HG02852 (cell line): ENCODE data around the gene PKHD1.

Experiments used
- ATAC-seq: cut with Tn5 transposase; IDR thresholded peaks from one replicate; pipeline ENCODE4 v1.9.1; 2021; ENCODE audit warnings: mild to moderate bottlenecking, moderate library complexity; ENCODE audit not compliant: unreplicated experiment

The PKHD1 gene

GRCh38 chr6:52108128-52108527, 20.7 kb upstream of the PKHD1 start:
- no peak for ATAC-seq

- ATAC-seq, result no peak
Observed at GRCh38 chr6:52106994-52107393, 19.6 kb upstream of the PKHD1 start.

- no peak for ATAC-seq
Observed at GRCh38 chr6:52104979-52105378, 17.6 kb upstream of the PKHD1 start.

- ATAC-seq, result no peak
Observed at GRCh38 chr6:52103623-52104022, 16.2 kb upstream of the PKHD1 start.

- ATAC-seq, result no peak
Observed at GRCh38 chr6:52102405-52102804, 15.0 kb upstream of the PKHD1 start.

- ATAC-seq, result no peak
Observed at GRCh38 chr6:52098721-52099120, 11.3 kb upstream of the PKHD1 start.

- ATAC-seq, result no peak
Observed at GRCh38 chr6:52089758-52090348, 2.4 kb upstream of the PKHD1 start.

GRCh38 chr6:52086741-52087140, 672 bp downstream of the PKHD1 start:
- no peak for ATAC-seq

GRCh38 chr6:52081237-52081636, 6.2 kb downstream of the PKHD1 start:
- no peak for ATAC-seq

GRCh38 chr6:52077961-52078625, 9.3 kb downstream of the PKHD1 start:
- no peak for ATAC-seq

GRCh38 chr6:52077180-52077884, 10.1 kb downstream of the PKHD1 start:
- no peak for ATAC-seq

- ATAC-seq, result no peak
Observed at GRCh38 chr6:52076791-52077179, 10.6 kb downstream of the PKHD1 start.

GRCh38 chr6:52074716-52075115, 12.7 kb downstream of the PKHD1 start:
- ATAC-seq, result no peak

GRCh38 chr6:52074155-52074554, 13.3 kb downstream of the PKHD1 start:
- no peak for ATAC-seq

- ATAC-seq, result no peak
Observed at GRCh38 chr6:52065621-52066020, 21.8 kb downstream of the PKHD1 start.

GRCh38 chr6:52063584-52064344, 23.6 kb downstream of the PKHD1 start:
- ATAC-seq, result peak; percentile 99

GRCh38 chr6:52061481-52061880, 25.9 kb downstream of the PKHD1 start:
- no peak for ATAC-seq

- no peak for ATAC-seq
Observed at GRCh38 chr6:52059821-52060220, 27.6 kb downstream of the PKHD1 start.

GRCh38 chr6:52055451-52055850, 32.0 kb downstream of the PKHD1 start:
- ATAC-seq, result no peak

- no peak for ATAC-seq
Observed at GRCh38 chr6:52053038-52053695, 34.2 kb downstream of the PKHD1 start.

- ATAC-seq, result no peak
Observed at GRCh38 chr6:52050051-52050405, 37.4 kb downstream of the PKHD1 start.
